SK-N-SH treated with all-trans-retinoic acid at 6 μM for 48 hours (cell line): Measurements from ENCODE around the gene UBL3.

Experiments used
- ARNTL ChIP-seq: fragments of 450-650 bp; formaldehyde crosslinking; IDR thresholded peaks from 2 replicates; pipeline ENCODE4 v1.5.0; 2020; ENCODE audit warnings: low read depth, mild to moderate bottlenecking, moderate library complexity, borderline replicate concordance
- BACH2 ChIP-seq: fragments of 250-450 bp; sonication (Bioruptor Pico); IDR thresholded peaks from 2 replicates; pipeline ENCODE4 v1.9.0; 2021; ENCODE audit warnings: mild to moderate bottlenecking, borderline replicate concordance
- CREB5 ChIP-seq: fragments of 250-450 bp; sonication (Bioruptor Pico); IDR thresholded peaks from 2 replicates; pipeline ENCODE4 v1.5.1; 2020; ENCODE audit warnings: low read depth, mild to moderate bottlenecking, moderate library complexity
- CSDC2 ChIP-seq: fragments of 250-450 bp; sonication (Bioruptor Pico); IDR thresholded peaks from 2 replicates; pipeline ENCODE4 v1.5.0; 2020; ENCODE audit warnings: mild to moderate bottlenecking, moderate library complexity
- ISL1 ChIP-seq: fragments of 250-450 bp; sonication (Bioruptor Pico); IDR thresholded peaks from 2 replicates; pipeline ENCODE4 v2.1.2; 2022; ENCODE audit warnings: mild to moderate bottlenecking, moderate library complexity
- PATZ1 ChIP-seq: fragments of 250-450 bp; sonication (Bioruptor Pico); IDR thresholded peaks from 2 replicates; pipeline ENCODE4 v1.8.0; 2020; ENCODE audit warnings: mild to moderate bottlenecking, moderate library complexity, borderline replicate concordance
- RARB ChIP-seq: fragments of 250-450 bp; sonication (Bioruptor Pico); IDR thresholded peaks from 2 replicates; pipeline ENCODE4 v1.8.0; 2021; ENCODE audit warnings: mild to moderate bottlenecking, moderate library complexity
- TOX ChIP-seq: fragments of 250-450 bp; sonication (Bioruptor Pico); IDR thresholded peaks from 2 replicates; pipeline ENCODE4 v1.8.0; 2021; ENCODE audit warnings: mild to moderate bottlenecking, moderate library complexity, borderline replicate concordance
- ZFP3 ChIP-seq: fragments of 250-450 bp; sonication (Bioruptor Pico); IDR thresholded peaks from 2 replicates; pipeline ENCODE4 v1.5.0; 2020; ENCODE audit warnings: mild to moderate bottlenecking, moderate library complexity
- ZNF8 ChIP-seq: fragments of 450-650 bp; formaldehyde crosslinking; IDR thresholded peaks from 2 replicates; pipeline ENCODE4 v1.5.0; 2020; ENCODE audit warnings: mild to moderate bottlenecking, moderate library complexity

GRCh38 chr13:29816715-29817114, 33.7 kb downstream of the UBL3 start:
- no peak for TF ChIP-seq ARNTL (CRISPR knock-in tag)
- TF ChIP-seq CREB5 (CRISPR knock-in tag), result no peak
- TF ChIP-seq ZNF8 (CRISPR knock-in tag), result no peak
- no peak for TF ChIP-seq RARB (CRISPR knock-in tag)
- no peak for TF ChIP-seq PATZ1 (CRISPR knock-in tag)
- TF ChIP-seq CSDC2, result no peak
- TF ChIP-seq TOX (CRISPR knock-in tag), result no peak
- no peak for TF ChIP-seq ISL1 (CRISPR knock-in tag)
- TF ChIP-seq ZFP3, result no peak
- no peak for TF ChIP-seq BACH2 (CRISPR knock-in tag)
